NCI-H1436 treated with DMSO at 0.1 percent for 48 hours (cell line): ENCODE measurements around the gene GBF1.

ENCODE experiments used
- DNase-seq: peaks from one replicate; lab custom pipeline; 2025; lab: John Stamatoyannopoulos, UW

GBF1 gene

DNA sequence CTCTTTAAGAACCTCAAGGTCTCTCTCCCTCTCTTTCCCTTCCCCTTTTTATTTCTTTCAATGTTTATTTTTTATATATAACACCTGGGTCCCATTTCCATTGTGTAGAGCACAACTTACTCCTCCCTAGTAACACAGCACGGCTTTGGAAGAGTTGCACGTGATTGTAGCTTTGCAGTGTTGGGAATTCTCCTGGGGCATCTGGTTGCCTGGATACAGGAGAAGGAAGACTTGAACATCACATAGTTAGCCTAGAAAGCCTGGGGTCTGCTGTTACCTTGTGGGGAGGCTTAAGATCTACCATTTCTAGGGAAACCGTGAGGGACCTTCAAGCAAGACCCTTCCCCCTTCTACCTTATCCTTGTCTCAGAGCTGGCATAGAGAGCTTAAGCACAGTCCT, 109.1 kb downstream of the GBF1 start:
- DNase-seq, result no peak

DNA sequence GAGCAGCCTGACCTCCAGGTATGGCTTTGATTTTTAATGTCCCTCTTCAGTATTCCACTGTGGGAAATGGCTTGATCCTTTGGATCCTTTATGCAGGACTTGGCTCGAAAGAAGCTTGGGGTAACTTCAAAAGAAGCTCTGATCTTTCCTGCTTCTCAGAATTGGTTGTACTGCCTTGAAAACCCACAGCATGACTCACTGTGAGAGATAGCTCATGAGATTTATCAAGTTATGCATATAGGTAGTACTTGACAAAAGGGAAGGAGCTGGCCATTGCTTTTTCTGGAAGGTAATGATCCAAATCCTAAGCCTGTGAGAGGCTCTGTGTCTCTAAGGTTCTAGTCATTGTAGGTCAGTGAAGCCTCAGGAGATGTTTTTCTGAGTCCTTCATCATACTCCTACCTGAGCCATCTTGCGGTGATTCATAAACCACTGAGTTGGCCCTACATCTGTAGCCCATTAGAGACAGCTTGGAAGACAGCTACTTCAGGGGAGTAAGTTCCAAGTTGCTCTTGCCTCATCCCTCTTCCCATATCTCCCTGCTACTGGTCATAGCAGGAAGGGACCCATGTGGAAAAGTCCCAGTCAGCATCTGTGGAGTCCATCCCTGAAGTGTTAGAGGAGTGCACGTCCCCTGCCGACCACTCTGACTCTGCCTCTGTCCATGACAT, 113.5 kb downstream of the GBF1 start:
- no peak for DNase-seq

DNA sequence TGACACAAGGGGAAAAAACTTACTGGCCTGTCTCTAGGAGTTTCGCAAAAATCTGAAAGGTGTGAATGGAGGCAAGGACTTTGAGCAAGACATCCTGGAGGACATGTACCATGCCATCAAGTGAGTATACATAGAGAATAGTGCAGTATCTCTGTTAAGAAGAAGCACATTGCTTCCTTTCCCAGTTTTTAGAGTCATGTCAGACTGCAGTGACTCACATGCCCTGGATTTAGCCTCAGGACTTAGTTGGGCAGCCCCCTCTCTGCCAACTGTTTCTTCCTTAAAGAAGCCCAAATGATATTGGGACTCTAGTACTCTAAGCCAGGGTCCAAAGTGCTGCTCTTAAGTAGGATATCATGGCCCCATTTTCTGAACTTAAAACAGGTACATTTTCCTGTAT, 122.1 kb downstream of the GBF1 start:
- DNase-seq, result no peak

DNA sequence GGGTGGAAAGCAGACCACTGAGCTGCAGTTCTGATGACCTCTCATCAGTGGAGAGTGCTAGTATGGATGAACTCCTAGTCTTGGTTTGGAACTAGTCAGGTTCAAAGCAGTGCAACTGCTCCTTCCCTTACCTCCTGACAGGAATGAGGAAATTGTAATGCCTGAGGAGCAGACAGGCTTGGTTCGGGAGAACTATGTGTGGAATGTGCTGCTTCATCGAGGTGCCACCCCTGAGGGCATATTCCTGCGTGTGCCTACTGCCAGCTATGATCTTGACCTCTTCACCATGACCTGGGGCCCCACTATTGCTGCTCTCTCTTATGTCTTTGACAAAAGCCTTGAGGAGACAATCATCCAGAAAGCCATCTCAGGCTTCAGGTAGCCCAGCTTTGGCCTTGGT, 122.7 kb downstream of the GBF1 start:
- DNase-seq, result no peak

DNA sequence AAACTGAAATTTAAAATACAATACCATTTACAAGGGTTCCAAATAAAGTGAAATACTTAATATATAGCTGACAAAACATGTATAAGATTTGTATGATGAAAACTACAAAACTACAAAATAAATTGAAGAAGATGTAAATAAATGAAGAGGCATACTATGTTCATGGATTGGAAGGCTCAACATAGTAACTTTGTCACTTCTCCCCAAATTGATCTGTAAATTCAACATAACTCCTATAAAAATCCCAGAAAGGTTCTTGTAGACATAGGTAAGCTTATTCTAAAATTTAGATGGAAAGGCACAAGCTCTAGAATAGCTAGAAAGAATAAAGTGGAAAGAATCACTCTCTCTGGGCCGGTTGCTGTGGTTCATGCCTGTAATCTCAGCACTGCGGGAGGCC, 126.0 kb downstream of the GBF1 start:
- no peak for DNase-seq

DNA sequence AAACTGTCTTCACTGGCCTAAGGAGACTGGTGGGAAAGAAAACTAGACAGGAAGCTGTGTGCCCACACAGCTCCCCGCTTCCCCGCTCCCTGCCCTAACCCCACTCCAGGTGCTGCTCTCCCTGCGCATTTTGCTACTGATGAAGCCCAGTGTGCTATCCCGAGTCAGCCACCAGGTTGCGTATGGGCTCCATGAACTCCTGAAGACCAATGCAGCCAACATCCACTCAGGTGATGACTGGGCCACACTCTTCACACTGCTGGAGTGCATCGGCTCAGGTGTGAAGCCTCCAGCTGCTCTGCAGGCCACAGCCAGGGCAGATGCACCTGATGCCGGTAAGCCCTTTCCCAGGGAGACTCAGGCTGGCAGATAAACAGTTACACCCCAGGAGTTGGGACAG, 129.9 kb downstream of the GBF1 start:
- DNase-seq, result no peak

DNA sequence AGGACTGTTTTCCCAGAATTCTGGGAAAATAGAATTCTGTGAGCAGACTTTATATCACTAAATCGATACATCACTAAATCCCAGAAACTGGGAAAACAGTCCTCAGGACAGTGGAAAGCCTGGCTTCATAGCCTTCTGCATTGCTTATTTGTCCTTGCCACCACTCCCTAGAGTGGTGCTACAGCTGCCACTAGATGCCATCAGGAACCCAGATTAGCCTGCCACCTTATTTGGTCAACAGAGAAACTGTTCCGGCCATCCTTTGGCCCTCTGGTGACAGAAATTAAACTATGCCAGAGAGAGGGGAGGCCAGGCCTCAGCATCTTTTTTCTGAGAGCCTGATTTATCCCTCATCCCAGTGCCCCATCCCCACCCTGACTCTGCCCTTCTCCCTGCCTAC, 130.5 kb downstream of the GBF1 start:
- DNase-seq, result no peak

DNA sequence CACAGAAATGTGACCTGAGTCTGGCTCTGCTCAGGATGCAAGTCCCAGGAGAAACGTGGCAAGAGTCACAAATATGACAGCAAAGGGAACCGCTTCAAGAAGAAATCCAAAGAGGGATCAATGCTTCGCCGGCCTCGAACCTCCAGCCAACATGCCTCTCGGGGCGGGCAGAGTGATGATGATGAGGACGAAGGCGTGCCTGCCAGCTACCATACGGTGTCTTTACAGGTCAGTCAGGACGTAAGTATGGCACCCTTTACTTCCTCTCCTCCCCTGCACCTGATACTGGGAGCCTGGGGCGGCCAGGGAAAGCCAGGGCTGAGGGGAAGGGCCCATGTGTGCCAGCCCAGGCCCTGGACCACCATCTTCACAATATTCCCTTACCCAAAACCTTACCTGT, 131.6 kb downstream of the GBF1 start:
- DNase-seq, result no peak

DNA sequence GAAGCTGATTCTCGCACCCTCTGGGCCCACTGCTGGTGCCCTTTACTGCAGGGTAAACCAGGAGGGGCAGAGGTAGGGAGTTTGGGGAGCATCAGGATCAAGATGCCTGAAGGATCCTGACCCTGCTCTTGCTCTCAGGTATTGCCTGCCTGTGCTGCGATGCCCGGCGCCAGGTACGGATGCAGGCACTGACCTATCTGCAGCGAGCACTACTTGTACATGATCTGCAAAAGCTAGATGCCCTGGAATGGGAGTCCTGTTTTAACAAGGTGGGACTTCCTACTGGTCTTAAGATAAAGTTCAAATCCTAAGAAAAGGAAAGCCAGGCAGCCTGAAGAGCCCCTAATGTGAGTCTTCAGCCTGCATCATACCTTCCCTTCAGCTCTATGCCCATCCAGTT, 134.1 kb downstream of the GBF1 start:
- DNase-seq, result no peak

DNA sequence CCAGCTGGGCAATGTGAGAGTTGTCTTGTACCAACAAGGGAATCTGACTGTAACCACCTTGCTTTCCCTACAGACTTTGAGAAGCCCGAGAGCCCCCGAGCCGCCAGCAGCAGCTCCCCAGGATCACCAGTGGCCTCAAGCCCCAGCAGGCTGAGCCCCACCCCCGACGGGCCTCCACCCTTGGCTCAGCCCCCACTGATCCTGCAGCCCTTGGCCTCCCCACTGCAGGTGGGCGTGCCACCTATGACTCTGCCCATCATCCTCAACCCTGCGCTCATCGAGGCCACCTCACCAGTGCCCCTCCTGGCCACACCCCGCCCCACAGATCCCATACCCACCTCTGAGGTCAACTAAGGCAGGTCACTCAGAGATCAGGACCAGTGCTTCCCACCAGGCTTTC, 136.7 kb downstream of the GBF1 start:
- no peak for DNase-seq

DNA sequence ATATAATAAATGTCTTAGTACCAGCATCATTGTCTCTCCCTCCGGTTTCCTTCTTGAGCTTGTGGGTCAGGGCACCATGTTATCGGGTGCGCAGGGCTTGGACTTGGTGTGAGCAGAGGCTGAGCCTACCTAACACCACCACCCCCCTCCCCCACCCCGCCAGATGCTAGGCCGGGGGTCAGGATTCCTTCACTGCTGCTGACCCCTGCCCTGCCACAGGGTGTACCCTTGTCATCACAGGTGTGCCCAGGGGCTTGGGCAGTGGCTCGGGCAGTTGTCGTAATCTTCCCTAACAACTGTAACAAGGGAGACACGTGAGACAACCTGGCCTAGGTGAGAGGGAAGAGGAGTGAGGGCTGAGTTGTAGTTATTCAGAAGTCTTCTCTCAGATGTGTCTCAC, 137.5 kb downstream of the GBF1 start:
- DNase-seq, result no peak

DNA sequence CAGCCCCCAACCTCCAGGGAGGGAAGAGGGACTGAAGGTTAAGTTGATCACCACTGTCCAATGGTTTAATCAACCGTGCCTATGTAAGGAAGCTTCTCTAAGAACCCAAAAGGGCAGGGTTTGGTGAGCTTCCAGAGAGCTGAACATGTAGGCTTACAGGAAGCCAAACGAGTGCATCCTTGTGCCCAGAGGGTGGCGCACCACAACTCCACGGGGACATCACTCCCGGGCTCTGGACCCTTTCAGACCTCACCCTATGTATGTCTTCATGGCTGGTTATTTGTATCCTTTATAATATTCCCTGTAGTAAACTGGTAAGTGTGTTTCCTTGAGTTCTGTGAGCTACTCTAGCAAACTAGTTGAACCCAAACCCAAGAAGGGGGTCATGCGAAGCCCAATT, 138.7 kb downstream of the GBF1 start:
- no peak for DNase-seq

DNA sequence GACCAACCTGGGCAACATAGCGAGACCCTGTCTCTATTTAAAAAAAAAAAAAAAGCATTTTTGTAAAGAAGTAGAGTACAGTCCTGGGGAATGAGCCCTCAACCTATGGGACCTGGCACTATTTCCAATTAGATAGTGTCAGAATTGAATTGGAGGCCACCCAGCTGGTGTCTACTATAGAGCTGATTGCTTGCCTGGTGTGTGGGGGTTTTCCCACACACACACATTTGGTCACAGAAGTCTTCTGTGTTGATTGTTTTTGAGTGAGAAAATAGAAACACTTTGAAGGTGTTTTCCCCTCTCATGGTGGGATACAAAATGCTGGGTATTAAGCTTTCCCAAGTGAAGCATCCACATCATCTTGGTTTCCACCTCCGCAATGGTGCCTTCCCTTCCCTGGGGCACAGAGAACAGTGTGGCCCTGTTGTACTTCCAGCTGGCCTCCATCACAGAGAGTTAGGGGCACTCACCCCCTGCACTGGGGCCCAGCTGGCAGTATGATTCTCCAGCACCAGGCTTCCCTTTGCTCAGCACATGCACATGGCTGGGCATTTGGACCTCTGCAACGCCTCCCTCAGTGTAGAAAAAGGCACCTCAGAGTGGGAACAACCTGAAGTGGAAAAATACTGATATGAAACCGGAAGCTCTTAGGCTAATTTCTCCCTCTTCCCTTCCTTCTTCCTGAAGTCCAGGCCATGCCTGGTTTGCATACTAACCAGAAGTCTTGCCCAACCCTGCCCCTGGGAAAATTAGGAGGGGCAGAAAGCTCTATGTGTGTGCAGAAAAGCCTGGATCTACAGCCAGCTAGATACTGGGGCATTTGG, 139.5 kb downstream of the GBF1 start:
- DNase-seq, result no peak

DNA sequence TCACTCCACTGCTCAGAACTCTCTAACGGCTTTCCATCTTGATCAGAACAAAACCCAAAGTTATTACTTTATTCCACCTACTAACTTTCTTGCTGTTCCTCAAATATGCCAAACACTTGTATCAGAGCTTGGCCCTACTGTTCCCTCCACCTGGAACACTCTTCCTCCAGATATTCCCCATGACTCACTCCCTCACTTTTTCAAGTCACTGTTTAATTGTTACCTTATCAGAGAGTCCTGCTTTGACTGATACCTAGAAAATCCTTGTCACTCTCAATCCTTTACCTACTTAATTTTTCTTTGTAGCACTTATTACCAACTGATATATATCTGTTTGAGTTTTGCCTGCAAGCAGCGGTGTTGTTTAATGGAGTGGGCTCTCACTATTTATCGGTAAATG, 144.6 kb downstream of the GBF1 start:
- no peak for DNase-seq

DNA sequence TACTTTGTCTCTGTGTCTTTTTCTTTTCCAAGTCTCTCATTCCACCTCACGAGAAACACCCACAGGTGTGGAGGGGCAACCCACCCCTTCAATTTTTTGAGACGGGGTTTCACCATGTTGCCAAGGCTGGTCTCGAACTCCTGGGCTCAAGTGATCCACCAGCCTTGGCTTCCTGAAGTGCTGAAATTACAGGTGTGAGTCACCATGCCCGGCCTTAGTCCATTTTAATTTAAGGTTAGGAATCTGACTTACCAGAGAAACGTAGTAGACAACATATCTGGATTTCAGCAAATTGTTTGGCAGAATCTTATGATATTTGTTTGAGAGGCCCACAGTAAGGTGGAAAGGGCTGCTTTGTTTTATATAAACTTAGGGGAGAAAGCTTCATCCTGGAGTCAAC, 147.0 kb downstream of the GBF1 start:
- DNase-seq, result no peak

DNA sequence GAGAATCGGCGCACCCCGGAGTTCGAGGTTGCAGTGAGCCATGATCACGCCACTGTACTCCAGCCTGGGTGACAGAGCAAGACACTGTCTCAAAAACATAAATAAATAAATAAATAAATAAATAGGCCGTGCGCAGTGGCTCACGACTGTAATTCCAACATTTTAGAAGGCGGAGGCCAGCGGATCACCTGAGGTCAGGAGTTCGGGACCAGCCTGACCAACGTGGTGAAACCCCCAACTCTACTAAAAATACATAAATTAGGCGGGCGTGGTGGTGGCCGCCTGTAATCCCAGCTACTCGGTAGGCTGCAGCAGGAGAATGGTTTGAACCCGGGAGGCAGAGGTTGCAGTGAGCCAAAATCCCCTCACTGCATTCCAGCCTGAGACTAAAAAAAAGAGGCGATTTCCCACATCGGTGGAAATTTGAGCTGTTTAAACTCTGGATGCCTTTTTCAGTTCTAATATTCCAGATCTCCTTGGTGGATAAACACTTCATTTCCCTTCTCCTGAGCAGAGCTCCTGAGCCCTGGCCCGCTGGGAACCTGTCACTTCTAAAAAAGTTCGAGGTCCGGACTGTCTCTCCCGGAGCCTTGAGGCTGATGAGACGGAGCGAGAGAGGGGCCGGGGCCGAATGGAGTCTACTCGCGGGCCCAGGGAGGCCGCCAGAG, 148.2 kb downstream of the GBF1 start:
- DNase-seq, result no peak

DNA sequence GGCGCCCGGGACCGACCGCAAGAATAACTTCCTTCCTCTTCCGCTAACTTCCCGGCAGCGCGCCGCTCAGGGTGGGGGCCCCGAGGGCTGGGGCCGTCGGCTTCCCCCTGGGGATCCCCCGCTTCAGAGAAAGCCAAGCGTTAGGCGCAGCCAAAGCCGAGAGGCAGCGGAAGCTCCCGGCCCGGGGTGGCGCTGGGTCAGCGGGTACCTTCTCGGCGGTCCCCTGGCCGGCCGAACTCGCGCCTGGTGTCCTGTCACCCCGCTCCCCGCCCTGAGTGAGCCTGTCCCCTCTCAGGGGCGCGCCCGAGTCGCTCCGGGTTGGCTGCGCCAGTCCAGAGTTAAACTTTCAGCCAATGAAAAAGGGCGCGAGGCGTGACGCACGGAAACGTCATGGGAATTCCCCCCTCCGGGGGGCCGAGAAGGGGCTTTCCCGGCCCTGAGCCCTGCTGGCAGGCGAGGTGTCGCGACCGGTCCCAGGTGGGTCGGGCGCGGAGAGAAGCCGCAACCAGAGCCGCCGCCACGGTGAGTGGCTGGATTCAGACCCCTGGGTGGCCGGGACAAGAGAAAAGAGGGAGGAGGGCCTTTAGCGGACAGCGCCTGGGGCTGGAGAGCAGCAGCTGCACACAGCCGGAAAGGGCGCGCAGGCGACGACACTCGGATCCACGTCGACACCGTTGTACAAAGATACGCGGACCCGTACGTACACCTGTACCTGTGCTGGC, 148.9 kb downstream of the GBF1 start:
- no peak for DNase-seq

DNA sequence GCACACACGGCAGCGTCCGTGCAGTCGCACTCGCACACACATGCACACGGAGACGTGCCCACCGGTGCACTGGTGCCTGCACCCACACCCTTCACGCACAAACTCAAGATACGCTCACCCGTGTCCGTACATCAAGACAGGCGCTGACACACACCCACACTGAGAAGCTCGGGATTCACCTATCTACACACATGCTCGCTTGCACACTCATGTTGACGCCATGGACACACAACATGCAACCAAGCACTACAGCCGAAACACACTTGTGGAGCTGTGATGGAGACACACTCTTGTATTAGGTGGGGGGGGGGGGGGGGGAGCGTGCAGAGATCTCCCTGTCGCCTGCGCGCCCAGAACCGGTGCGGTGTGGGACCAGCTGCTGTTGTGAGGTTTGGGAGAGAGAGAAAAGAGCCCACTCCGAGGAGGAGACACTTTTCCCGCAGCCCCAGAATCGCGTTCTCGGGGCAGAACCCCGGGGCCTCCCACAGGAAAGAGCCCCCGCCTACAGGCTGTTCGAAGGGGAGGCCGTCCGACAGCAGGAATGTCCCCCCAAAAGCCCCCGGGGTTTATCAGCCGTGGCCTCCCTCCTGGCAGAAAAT, 149.6 kb downstream of the GBF1 start:
- no peak for DNase-seq

DNA sequence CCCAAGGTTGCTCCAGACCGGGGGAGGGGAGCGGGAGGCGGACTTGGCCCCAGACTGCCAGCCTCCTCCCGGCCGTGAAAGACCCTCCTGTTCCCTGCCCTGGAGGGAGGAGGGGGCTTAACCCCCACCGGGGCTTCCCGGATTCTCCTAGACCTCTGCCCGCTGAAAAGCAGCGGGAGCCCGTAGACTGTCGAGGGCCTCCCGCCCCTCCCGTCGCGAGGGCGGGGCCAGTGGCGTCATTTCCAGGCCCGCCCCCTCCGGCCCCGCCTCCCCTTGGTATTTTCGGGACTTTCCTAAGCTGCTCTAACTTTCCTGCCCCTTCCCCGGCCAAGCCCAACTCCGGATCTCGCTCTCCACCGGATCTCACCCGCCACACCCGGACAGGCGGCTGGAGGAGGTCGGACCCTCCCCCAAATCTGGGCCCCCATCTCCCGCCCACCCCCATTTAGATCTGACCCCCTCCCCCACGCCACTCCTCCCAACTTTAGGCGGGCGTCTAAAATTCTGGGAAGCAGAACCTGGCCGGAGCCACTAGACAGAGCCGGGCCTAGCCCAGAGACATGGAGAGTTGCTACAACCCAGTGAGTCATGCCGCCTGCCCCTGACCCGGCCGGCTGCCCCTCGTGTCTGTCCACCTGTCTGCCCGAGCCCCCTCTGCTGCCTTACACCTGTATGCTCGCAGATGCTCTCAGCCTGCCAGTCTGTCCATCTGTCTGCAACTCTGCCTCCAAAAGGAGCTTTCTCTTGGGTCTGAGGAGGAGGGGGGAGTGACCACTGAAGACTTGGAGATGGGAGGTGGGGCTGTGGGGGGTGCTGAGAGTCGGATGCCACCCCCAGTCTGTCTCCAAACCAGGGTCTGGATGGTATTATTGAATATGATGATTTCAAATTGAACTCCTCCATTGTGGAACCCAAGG, 150.3 kb downstream of the GBF1 start, which contains the start of gene NFKB2:
NFKB2 (plus strand) TSS at position 306 of the 917 bp plus-strand sequence; CDS start at position 561, 255 bp downstream.
- no peak for DNase-seq

DNA sequence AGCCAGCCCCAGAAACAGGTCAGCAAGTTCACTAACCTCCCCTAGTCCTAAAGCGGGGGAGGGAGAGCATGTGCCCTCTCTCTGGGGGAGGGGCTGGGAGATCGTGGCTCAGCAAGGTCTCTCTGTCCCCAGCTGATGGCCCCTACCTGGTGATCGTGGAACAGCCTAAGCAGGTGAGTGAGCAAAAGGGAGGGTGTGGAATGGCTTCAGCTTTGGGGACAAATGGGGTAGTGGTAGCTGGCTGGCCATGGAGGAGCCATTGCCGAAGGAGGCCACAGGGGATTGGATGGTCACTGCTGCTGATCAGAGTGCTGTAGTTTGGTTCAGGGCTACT, 151.0 kb downstream of the GBF1 start:
- DNase-seq, result no peak

DNA sequence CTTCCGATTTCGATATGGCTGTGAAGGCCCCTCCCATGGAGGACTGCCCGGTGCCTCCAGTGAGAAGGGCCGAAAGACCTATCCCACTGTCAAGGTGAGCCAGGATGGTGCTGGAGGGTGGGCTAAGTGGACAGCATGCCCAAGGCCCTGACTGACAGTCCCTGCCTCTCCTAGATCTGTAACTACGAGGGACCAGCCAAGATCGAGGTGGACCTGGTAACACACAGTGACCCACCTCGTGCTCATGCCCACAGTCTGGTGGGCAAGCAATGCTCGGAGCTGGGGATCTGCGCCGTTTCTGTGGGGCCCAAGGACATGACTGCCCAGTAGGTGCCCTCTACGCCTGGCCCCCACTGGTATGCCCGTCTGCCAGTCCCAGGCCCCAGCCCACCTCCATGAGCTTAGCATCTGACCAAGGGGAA, 151.4 kb downstream of the GBF1 start:
- DNase-seq, result no peak
